Heart right ventricle (tissue), 16 donors: ENCODE data around the gene FAM131C. TPM values are rescaled to one million over a fixed set of nuclear protein-coding genes. Genes with fewer than 3 reads are reported as not detected.

Source experiments
- ATAC-seq, 8 donors: fragments of 200-7000 bp; cut with Tn5 transposase; one replicate each; pipeline ENCODE4 v1.9.1; 2020; ENCODE audit warnings: mild to moderate bottlenecking in 8 of 8, moderate library complexity in 8 of 8, moderate number of reproducible peaks in 1 of 8
- DNase-seq, 2 donors: peaks; one replicate each; pipeline ENCODE4 v3.0.0-alpha.2; 2020
- H3K27ac ChIP-seq, 10 donors: fragments of 200-600 bp; sonication (generic) in 2 of 10; one replicate each; pipeline versions ENCODE4 v1.5.0 to v1.8.0; 2020 to 2022; ENCODE audit warnings: mild to moderate bottlenecking in 3 of 10
- H3K27me3 ChIP-seq, 7 donors: fragments of 200-600 bp; one replicate each; pipeline ENCODE4 v1.8.0; 2021 to 2022; ENCODE audit warnings: mild to moderate bottlenecking in 2 of 7
- H3K36me3 ChIP-seq, 9 donors: fragments of 200-600 bp; sonication (generic) in 1 of 9; one replicate each; pipeline versions ENCODE4 v1.5.0 to v1.8.0; 2020 to 2022; ENCODE audit warnings: mild to moderate bottlenecking in 2 of 9
- H3K4me1 ChIP-seq, 9 donors: fragments of 200-600 bp; sonication (generic) in 1 of 9; one replicate each; pipeline versions ENCODE4 v1.5.0 to v1.8.0; 2020 to 2022; ENCODE audit warnings: mild to moderate bottlenecking in 4 of 9
- H3K4me3 ChIP-seq, 10 donors: fragments of 200-600 bp; sonication (generic) in 2 of 10; one replicate each; pipeline versions ENCODE4 v1.5.0 to v1.8.0; 2020 to 2022; ENCODE audit warnings: mild to moderate bottlenecking in 7 of 10, moderate library complexity in 2 of 10
- H3K9me3 ChIP-seq, 11 donors: fragments of 200-600 bp in 10 of 11; sonication (generic) in 2 of 11; one replicate each; pipeline versions ENCODE4 v1.5.0 to v1.8.0; 2013 to 2022; ENCODE audit warnings: mild to moderate bottlenecking in 2 of 11, control low read depth in 1 of 11, moderate library complexity in 1 of 11
- CTCF ChIP-seq, 9 donors: fragments of 200-600 bp; sonication (generic) in 2 of 9; IDR thresholded peaks; one replicate each; pipeline versions ENCODE4 v1.5.0 to v1.8.0; 2021 to 2022; ENCODE audit warnings: antibody characterized with exemption in 9 of 9, mild to moderate bottlenecking in 5 of 9, moderate library complexity in 1 of 9
- WGBS, 2 donors: extraction: QIAGEN DNeasy Blood & Tissue Kit; methylation state at CpG; one replicate each; pipeline ENCODE4 v1.1.7; 2013; ENCODE audit warnings: inconsistent platforms in 1 of 2; 5-methylcytosine and 5-hydroxymethylcytosine counted together
- intact Hi-C, 10 donors: fragments of 100-400 bp; cut with DNase I; formaldehyde crosslinking; loops; one replicate each; pipeline versions ENCODE4 v1.11.1 to v1.14.2; 2022
- long read RNA-seq, 3 donors: library from polyadenylated mRNA; unstranded; transcript quantifications; one replicate each; pipeline ENCODE4 v2.0.0, GENCODE V29; 2020 to 2021
- polyA plus RNA-seq, 2 donors: library from polyadenylated mRNA; stranded (reverse); fragments of 200-250 nt; gene quantifications; one replicate each; pipeline ENCODE4 v1.2.3, GENCODE V29; 2013
- total RNA-seq, 10 donors: library from RNA; stranded (reverse); fragmentation: NEBNext Ultra II Directional in 3 of 10; extraction: Animal tissue kit (Norgen Biotek cat#: 25700) in 3 of 10; gene quantifications; one replicate each; pipeline versions ENCODE4 v1.2.1 to v1.2.4, GENCODE V29; 2021 to 2023
- donor health status: Arrhythmogenic right ventricular cardiomyopathy.
- donor health status: ischemic (EF 13 %, LVEDD 7.1; RV severe dilation, severe dysfunction).
- donor health status: healthy with polysubstance abuse.
- donor health status: DM: no; HTN: yes; CAD: no.
- donor health status: DM: no; HTN: no; CAD: no.
- donor health status: ischemic (EF 25% LVEDD 6.9; RV normal size, moderate dysfunction).
- donor health status: ischemic (EF 25% LVEDD 5.7; RV mildly dilated, moderate dysfunction).
- donor health status: healthy.
- donor health status: DM: yes; HTN: yes; CAD: no.
- donor health status: Ischemic cardiomyopathy.
- donor health status: ischemic (EF 35%, LVEDD 5.7; RV mildly dilated, moderate dysfunction).
- donor health status: nonischemic (EF 11% LVEDD 7.7; RV severe dilation, severe dysfunction).
- donor health status: DM: yes; HTN: yes; CAD: no.
- donor health status: PGD.
- donor health status: ischemic (EF 29% LVEDD 5.4; RV normal size, mild dysfunction).
- donor health status: nonischemic (EF 23%, LVEDD 6.1; RV moderate dilation, normal function).

The FAM131C gene, protein sequence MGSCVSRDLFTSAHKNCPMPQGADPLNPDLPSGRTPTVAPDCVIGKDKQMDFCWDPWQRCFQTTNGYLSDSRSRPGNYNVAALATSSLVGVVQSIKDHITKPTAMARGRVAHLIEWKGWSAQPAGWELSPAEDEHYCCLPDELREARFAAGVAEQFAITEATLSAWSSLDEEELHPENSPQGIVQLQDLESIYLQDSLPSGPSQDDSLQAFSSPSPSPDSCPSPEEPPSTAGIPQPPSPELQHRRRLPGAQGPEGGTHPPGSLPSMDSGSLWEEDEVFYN
- total RNA-seq: 10 to 100 TPM in 1 of 10 donors, 1 to 10 TPM in 8, under 1 TPM in 1; 0.72 to 11.8 (median 2.4) TPM
- polyA plus RNA-seq: 1 to 10 TPM in 1 of 2 donors, under 1 TPM in 1; 0.86 to 6.4 TPM
- long read RNA-seq, donor 1, transcript FAM131C-201 (7 exons, 1,695 nt): major isoform, 12 of 15 reads
- long read RNA-seq, donor 1, partial matches to known transcripts: 0 of 15 reads
- long read RNA-seq, donor 1, other reads (novel, unspliced or antisense): 3 of 15 reads
- long read RNA-seq, donor 2, transcript FAM131C-201 (7 exons, 1,695 nt): major isoform, 20 of 36 reads
- long read RNA-seq, donor 2, partial matches to known transcripts: 9 of 36 reads
- long read RNA-seq, donor 2, other reads (novel, unspliced or antisense): 7 of 36 reads
- long read RNA-seq, donor 3, partial matches to known transcripts: 1 of 1 reads
- long read RNA-seq, donor 3, other reads (novel, unspliced or antisense): 0 of 1 reads

GRCh38 chr1:16073490-16074119 is at the start of gene FAM131C:
Gene FAM131C, minus strand, starts transcription at chr1:16073651. Its CDS starts 209 bp downstream, at chr1:16073442.
- intact Hi-C loops: loop anchor here in 3 of 10 donors (5.0 to 10.0 kb wide), 2 partner anchors 291 to 294 kb away; partner anchors contain the start of gene SZRD1 (in 3 of the 3)
- Histone ChIP-seq H3K4me3 (peak within 1 kb of the TSS; percentile 18 to 48 (median 40)), H3K9me3 (no peaks in the 10 kb centered on the region), H3K27me3 (peaks cover 0 to 35% (median 6%) of the 10 kb centered on the region in 7 donors), H3K4me1 (peaks cover 7 to 50% (median 31%) of the 10 kb centered on the region in 9 donors), H3K27ac (no peak within 1 kb of the TSS), H3K36me3 (no peaks in the 10 kb centered on the region)
- TF ChIP-seq CTCF (IDR thresholded peaks at IDR 0.05): peak in 8 of 9 donors; percentile 11 to 72 (median 34)
- 3% methylated on average over 31 to 54 of the region's 54 CpGs for WGBS, 2 donors
- DNase-seq: no peak
- peak in 2 of 8 donors; percentile 19 to 42 for ATAC-seq

DNA sequence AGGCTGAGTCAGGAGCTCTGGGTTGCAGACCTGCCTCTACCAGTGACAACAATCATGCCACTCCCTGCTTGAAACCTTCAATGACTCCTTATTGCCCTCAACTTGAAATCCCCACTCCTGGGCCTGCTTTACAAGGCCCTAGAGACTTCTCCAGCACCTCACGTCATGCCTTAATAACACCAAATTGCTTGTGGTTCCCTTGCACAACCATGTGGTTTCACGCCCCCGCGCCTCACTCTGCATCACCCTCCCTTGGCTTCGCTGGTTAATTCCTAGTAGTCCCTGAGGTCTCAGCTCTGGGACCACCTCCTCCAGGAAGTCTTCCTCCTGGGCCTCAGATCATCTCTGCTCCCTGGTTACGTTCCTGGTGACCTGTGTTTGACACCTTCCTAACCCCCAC is 49.5 kb upstream of the FAM131C start:
- intact Hi-C loops: no loop called here

DNA sequence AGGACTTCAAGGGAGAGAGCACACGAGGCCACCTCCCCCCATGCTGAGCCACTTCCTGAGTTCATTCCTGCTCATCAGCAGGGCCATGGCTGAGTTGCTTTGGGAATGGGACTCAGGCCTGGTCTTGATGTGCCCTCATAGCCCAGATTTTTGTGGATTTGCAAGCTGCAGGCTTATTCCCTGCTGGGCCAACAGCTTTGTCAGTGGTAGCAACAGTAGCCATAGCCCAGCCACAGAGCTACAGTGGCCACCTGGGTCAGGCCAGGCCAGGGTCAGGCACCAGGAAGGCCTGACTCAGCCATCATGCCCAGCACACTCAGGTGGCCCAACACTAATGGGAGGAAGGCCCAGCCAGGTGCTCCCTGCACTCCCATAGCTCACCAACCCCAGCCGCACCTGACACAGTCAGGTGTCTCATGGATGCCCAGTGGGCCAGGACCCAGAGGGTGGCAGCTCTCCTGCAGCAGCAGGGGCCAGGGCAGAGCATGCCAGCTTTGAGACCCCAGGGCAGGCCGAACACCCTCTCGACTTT is 49.0 kb upstream of the FAM131C start:
- ATAC-seq (no peak), DNase-seq (no peak)
- no peak overlapping the region for H3K4me3 ChIP-seq
- no peaks in the 10 kb centered on the region for H3K27me3 ChIP-seq
- intact Hi-C loops: no loop called here
- H3K36me3 ChIP-seq: peaks cover 0 to 48% (median 16%) of the 10 kb centered on the region in 9 donors
- H3K4me1 ChIP-seq: peaks cover 0 to 27% (median 13%) of the 10 kb centered on the region in 9 donors
- peak overlapping the region in 1 of 10 donors; percentile 22 for H3K27ac ChIP-seq
- no peaks in the 10 kb centered on the region for H3K9me3 ChIP-seq
- 83 to 87% methylated on average over 4 of the region's 4 CpGs for WGBS, 2 donors
- TF ChIP-seq CTCF (IDR thresholded peaks at IDR 0.05): no peak

More for the DNA sequence above, 49.5 kb upstream of the FAM131C start:
- TF ChIP-seq CTCF (IDR thresholded peaks at IDR 0.05): no peak
- H3K27me3 ChIP-seq: no peaks in the 10 kb centered on the region
- H3K36me3 ChIP-seq: peaks cover 0 to 53% (median 16%) of the 10 kb centered on the region in 9 donors
- WGBS, 2 donors: 83 to 87% methylated on average over 6 of the region's 6 CpGs
- peaks cover 0 to 32% (median 18%) of the 10 kb centered on the region in 9 donors for H3K4me1 ChIP-seq
- no peak for DNase-seq
- no peak overlapping the region for H3K27ac ChIP-seq
- H3K4me3 ChIP-seq: no peak overlapping the region
- ATAC-seq: no peak
- H3K9me3 ChIP-seq: no peaks in the 10 kb centered on the region
